BE2C (cell line): ENCODE measurements around the gene ATP4B.
A peak's percentile ranks its signal among the peaks of the same experiment; 100 is the strongest.

Experiments
- DNase-seq: peaks from one replicate; pipeline ENCODE4 v3.0.0-alpha.2; 2020
- H3K27me3 ChIP-seq: fragments of 250-450 bp; sonication (Bioruptor Pico); 2 replicates; pipeline ENCODE4 v1.5.1; 2020; ENCODE audit warnings: mild to moderate bottlenecking
- H3K36me3 ChIP-seq: fragments of 250-450 bp; sonication (Bioruptor Pico); 2 replicates; pipeline ENCODE4 v1.5.1; 2020; ENCODE audit warnings: mild to moderate bottlenecking
- H3K4me1 ChIP-seq: fragments of 250-450 bp; sonication (Bioruptor Pico); 2 replicates; pipeline ENCODE4 v1.5.1; 2020
- H3K4me3 ChIP-seq: 2 replicates; pipeline ENCODE4 v1.5.1; 2011; ENCODE audit warnings: low read depth, low read length
- H3K9me3 ChIP-seq: fragments of 250-450 bp; sonication (Bioruptor Pico); 2 replicates; pipeline ENCODE4 v1.5.1; 2020
- CTCF ChIP-seq: IDR thresholded peaks from 2 replicates; pipeline ENCODE4 v1.5.1; 2012; ENCODE audit warnings: mild to moderate bottlenecking, low read depth, low read length

ATP4B gene

DNA sequence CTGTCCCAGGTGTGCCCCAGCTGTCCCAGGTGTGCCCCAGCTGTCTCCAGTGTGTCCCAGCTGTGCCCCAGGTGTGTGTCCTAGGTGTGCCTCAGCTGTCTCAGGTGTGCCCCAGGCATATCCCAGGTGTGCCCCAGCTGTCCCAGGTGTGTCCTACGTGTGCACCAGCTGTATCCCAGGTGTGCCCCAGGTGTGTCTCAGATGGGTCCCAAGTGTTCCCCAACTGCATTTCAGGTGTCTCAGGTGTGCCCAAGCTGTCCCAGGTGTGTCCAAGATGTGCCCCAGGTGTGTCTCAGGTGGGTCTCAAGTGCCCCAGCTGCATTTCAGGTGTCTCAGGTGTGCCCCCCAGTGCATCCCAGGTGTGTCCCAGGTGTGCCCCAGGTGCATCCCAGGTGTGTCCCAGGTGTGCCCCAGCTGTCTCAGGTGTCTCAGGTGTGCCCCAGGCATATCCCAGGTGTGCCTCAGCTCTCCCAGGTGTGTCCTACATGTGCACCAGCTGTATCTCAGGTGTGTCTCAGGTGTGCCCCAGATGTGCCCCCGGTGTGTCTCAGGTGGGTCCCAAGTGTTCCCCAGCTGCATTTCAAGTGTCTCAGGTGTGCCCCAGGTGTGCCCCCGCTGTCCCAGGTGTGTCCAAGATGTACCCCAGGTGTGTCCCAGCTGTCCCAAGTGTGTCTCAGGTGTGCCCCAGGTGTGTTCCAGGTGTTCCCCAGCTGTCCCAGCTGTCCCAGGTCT, 7.8 kb upstream of the ATP4B start:
- H3K9me3 ChIP-seq = no peaks in the 10 kb centered on the region
- no peak for TF ChIP-seq CTCF
- H3K4me3 ChIP-seq = no peak overlapping the region
- no peaks in the 10 kb centered on the region for H3K4me1 ChIP-seq
- DNase-seq = peak; percentile 3
- H3K27me3 ChIP-seq = no peaks in the 10 kb centered on the region
- no peaks in the 10 kb centered on the region for H3K36me3 ChIP-seq

GRCh38 chr13:113664751-113665596, 7.0 kb upstream of the ATP4B start:
- H3K4me1 ChIP-seq = no peaks in the 10 kb centered on the region
- peak; percentile 8 for DNase-seq
- no peak for TF ChIP-seq CTCF
- H3K36me3 ChIP-seq = no peaks in the 10 kb centered on the region
- H3K27me3 ChIP-seq = no peaks in the 10 kb centered on the region
- no peak overlapping the region for H3K4me3 ChIP-seq
- H3K9me3 ChIP-seq = no peaks in the 10 kb centered on the region

- peak; percentile 12 for DNase-seq
These were observed 5.9 kb upstream of the ATP4B start for GRCh38 chr13:113663934-113664333.

DNA sequence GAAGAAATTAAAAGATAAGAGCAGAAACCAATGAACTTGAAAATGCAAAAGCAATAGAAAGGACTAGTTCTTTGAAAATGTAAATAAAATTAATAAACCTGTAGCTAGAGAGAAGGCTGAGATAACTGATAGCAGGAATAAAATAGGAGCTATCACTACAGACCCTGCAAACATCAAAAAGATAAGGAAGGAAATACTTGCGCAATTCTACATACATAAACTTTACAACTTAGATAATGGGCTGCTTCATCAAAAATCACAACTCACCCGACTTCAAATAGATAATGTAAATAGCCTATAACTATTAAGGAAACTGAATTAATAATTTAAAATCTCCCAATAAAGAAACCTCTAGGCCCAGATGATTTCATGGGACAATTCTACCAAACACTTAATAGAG, 3.5 kb upstream of the ATP4B start:
- no peak for DNase-seq
- Histone ChIP-seq H3K4me3 (no peak overlapping the region), H3K9me3 (no peaks in the 10 kb centered on the region), H3K27me3 (no peaks in the 10 kb centered on the region), H3K4me1 (no peaks in the 10 kb centered on the region), H3K36me3 (no peaks in the 10 kb centered on the region)
- no peak for TF ChIP-seq CTCF

More at GRCh38 chr13:113663934-113664333, 5.9 kb upstream of the ATP4B start:
- H3K27me3 ChIP-seq = no peaks in the 10 kb centered on the region
- no peaks in the 10 kb centered on the region for H3K36me3 ChIP-seq
- H3K9me3 ChIP-seq = no peaks in the 10 kb centered on the region
- no peaks in the 10 kb centered on the region for H3K4me1 ChIP-seq
- H3K4me3 ChIP-seq = no peak overlapping the region
- no peak for TF ChIP-seq CTCF

GRCh38 chr13:113660066-113660465, 2.1 kb upstream of the ATP4B start:
- H3K36me3 ChIP-seq = no peaks in the 10 kb centered on the region
- no peaks in the 10 kb centered on the region for H3K4me1 ChIP-seq
- H3K4me3 ChIP-seq = no peak overlapping the region
- H3K9me3 ChIP-seq = no peaks in the 10 kb centered on the region
- TF ChIP-seq CTCF = no peak
- H3K27me3 ChIP-seq = no peaks in the 10 kb centered on the region
- peak; percentile 3 for DNase-seq

DNA sequence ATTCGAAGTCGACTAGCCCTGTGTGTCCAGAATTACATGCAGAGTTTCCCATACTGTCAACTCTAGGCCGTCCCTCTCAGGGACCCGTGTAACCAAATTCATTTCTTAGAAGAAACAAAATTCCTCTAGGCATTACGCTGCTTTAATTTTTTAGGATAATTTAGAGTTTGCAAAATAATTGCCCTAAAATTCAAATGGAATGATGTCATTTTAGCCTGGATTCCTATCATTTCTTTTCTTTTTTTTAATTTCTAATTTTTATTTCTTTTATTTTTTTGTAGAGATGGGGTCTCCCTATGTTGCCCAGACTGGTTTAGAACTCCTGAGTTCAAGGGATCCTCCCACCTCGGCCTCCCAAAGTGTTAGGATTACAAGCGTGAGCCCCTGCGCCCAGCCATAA, 1.3 kb upstream of the ATP4B start:
- DNase-seq = no peak
- TF ChIP-seq CTCF = no peak
- no peaks in the 10 kb centered on the region for H3K27me3 ChIP-seq

More for the DNA sequence above, 1.3 kb upstream of the ATP4B start:
- H3K9me3 ChIP-seq = no peaks in the 10 kb centered on the region
- no peak overlapping the region for H3K4me3 ChIP-seq
- no peaks in the 10 kb centered on the region for H3K36me3 ChIP-seq
- no peaks in the 10 kb centered on the region for H3K4me1 ChIP-seq
